Tibial artery (tissue), 4 donors: ENCODE data around the gene UBXN1.

ENCODE experiments used
- DNase-seq, 2 donors: peaks; one replicate each; pipeline ENCODE4 v3.0.0-alpha.2; 2019
- H3K27ac ChIP-seq, 2 donors: fragments of 200-600 bp; sonication (generic) in 1 of 2; 1 replicate in 1 of 2; 2 replicates in 1 of 2; pipeline ENCODE4 v1.5.1; 2018 to 2019; ENCODE audit warnings: mild to moderate bottlenecking in 1 of 2
- H3K27me3 ChIP-seq, 2 donors: fragments of 200-600 bp; sonication (generic) in 1 of 2; one replicate each; pipeline versions ENCODE4 v1.5.1 to v1.6.0; 2016 to 2019
- H3K36me3 ChIP-seq, 3 donors: fragments of 200-600 bp; sonication (generic) in 2 of 3; one replicate each; pipeline ENCODE4 v1.5.1; 2016 to 2019; ENCODE audit warnings: mild to moderate bottlenecking in 2 of 3
- H3K4me1 ChIP-seq, 4 donors: fragments of 200-600 bp; sonication (generic) in 2 of 4; 1 replicate in 3 of 4; 2 replicates in 1 of 4; pipeline ENCODE4 v1.5.1; 2016 to 2019
- H3K4me3 ChIP-seq, 2 donors: fragments of 200-600 bp; sonication (generic) in 1 of 2; 1 replicate in 1 of 2; 2 replicates in 1 of 2; pipeline ENCODE4 v1.5.1; 2018 to 2019; ENCODE audit warnings: mild to moderate bottlenecking in 2 of 2
- H3K9me3 ChIP-seq, 3 donors: fragments of 200-600 bp; sonication (generic) in 1 of 3; one replicate each; pipeline ENCODE4 v1.5.1; 2016 to 2019
- CTCF ChIP-seq, 2 experiments: fragments of 200-600 bp in 1 of 2; fragments of 450-650 bp in 1 of 2; IDR thresholded peaks; one replicate each; pipeline ENCODE4 v1.5.1; 2017 to 2019; ENCODE audit warnings: antibody characterized with exemption in 2 of 2, mild to moderate bottlenecking in 1 of 2, moderate library complexity in 1 of 2
- intact Hi-C: fragments of 100-400 bp; cut with DNase I; formaldehyde crosslinking; loops from one replicate; pipeline ENCODE4 v1.15.0; 2023; ENCODE audit warnings: low total_unique reads

UBXN1 gene

GRCh38 chr11:62645946-62646824 lies 32.7 kb downstream of the UBXN1 start, which contains the start of gene GANAB:
TSS of gene GANAB (minus strand) at chr11:62646613. CDS start at chr11:62646599, 14 bp downstream.
- intact Hi-C loops = no loop called here
- Histone ChIP-seq H3K36me3 (peaks cover 32 to 58% (median 35%) of the 10 kb centered on the region in 3 donors), H3K4me1 (peaks cover 0 to 35% (median 25%) of the 10 kb centered on the region in 4 donors), H3K4me3 (peak within 1 kb of the TSS; percentile 89 to 100), H3K27me3 (no peaks in the 10 kb centered on the region), H3K27ac (peak within 1 kb of the TSS; percentile 95 to 99), H3K9me3 (no peaks in the 10 kb centered on the region)
- no peak for TF ChIP-seq CTCF (IDR thresholded peaks at IDR 0.05)
- peak; percentile 99 to 100 for DNase-seq

GRCh38 chr11:62645671-62645945 lies 33.3 kb downstream of the UBXN1 start:
- intact Hi-C loops = no loop called here
- H3K27ac ChIP-seq = peak overlapping the region; percentile 95 to 99
- H3K9me3 ChIP-seq = no peaks in the 10 kb centered on the region
- no peaks in the 10 kb centered on the region for H3K27me3 ChIP-seq
- no peak for TF ChIP-seq CTCF (IDR thresholded peaks at IDR 0.05)
- no peak for DNase-seq
- peak overlapping the region; percentile 89 to 100 for H3K4me3 ChIP-seq
- peaks cover 0 to 35% (median 25%) of the 10 kb centered on the region in 4 donors for H3K4me1 ChIP-seq
- H3K36me3 ChIP-seq = peaks cover 32 to 55% (median 35%) of the 10 kb centered on the region in 3 donors

GRCh38 chr11:62644220-62644619 lies 34.7 kb downstream of the UBXN1 start:
- no peak for DNase-seq
- peaks cover 0 to 35% (median 25%) of the 10 kb centered on the region in 4 donors for H3K4me1 ChIP-seq
- no peak for TF ChIP-seq CTCF (IDR thresholded peaks at IDR 0.05)
- no peak overlapping the region for H3K4me3 ChIP-seq
- H3K27me3 ChIP-seq = no peaks in the 10 kb centered on the region
- peaks cover 33 to 49% (median 33%) of the 10 kb centered on the region in 3 donors for H3K36me3 ChIP-seq
- H3K9me3 ChIP-seq = no peaks in the 10 kb centered on the region
- H3K27ac ChIP-seq = no peak overlapping the region
- intact Hi-C loops = no loop called here

- H3K4me3 ChIP-seq = no peak overlapping the region
- TF ChIP-seq CTCF (IDR thresholded peaks at IDR 0.05) = no peak
- peaks cover 80 to 99% (median 95%) of the 10 kb centered on the region in 3 donors for H3K36me3 ChIP-seq
- no peak overlapping the region for H3K27ac ChIP-seq
- H3K27me3 ChIP-seq = no peaks in the 10 kb centered on the region
- H3K4me1 ChIP-seq = no peaks in the 10 kb centered on the region
- intact Hi-C loops = no loop called here
- no peaks in the 10 kb centered on the region for H3K9me3 ChIP-seq
- no peak for DNase-seq
These were observed 46.4 kb downstream of the UBXN1 start for GRCh38 chr11:62632492-62632891.

GRCh38 chr11:62627713-62628112 lies 51.2 kb downstream of the UBXN1 start:
- Histone ChIP-seq H3K4me3 (no peak overlapping the region), H3K36me3 (peaks cover 70 to 82% (median 78%) of the 10 kb centered on the region in 3 donors)
- no peak for DNase-seq

More at GRCh38 chr11:62627713-62628112, 51.2 kb downstream of the UBXN1 start:
- H3K27me3 ChIP-seq = no peaks in the 10 kb centered on the region
- intact Hi-C loops = no loop called here
- no peak for TF ChIP-seq CTCF (IDR thresholded peaks at IDR 0.05)
- no peak overlapping the region for H3K27ac ChIP-seq
- H3K9me3 ChIP-seq = no peaks in the 10 kb centered on the region
- H3K4me1 ChIP-seq = peaks cover 0 to 1% (median 0%) of the 10 kb centered on the region in 4 donors
